SK-N-SH (cell line): ENCODE measurements around the gene KDM4C. TPM values are rescaled to one million over a fixed set of nuclear protein-coding genes. Genes with fewer than 3 reads are reported as not detected.

Experiments
- CTCF ChIA-PET: fragments of 300-600, 350-600 bp; formaldehyde crosslinking; extraction: SDS; loops from one replicate; lab custom pipeline; 2021; lab: Yijun Ruan, JAX
- POLR2A ChIA-PET: fragments of 350-600 bp; sonication (Branson Sonifier 250); formaldehyde crosslinking; extraction: SDS; loops from one replicate; lab custom pipeline; 2020; ENCODE audit warnings: antibody characterized with exemption, inconsistent platforms; lab: Yijun Ruan, JAX
- DNase-seq: peaks from one replicate; pipeline ENCODE4 v3.0.0; 2012
- H2AFZ ChIP-seq: fragments of 200-600 bp; sonication (generic); 2 replicates; pipeline ENCODE4 v1.8.1; 2016; ENCODE audit warnings: antibody characterized with exemption, mild to moderate bottlenecking, low read depth
- H3F3A ChIP-seq: fragments of 200-600 bp; sonication (generic); replicated peaks from 2 replicates; pipeline ENCODE3; 2016; ENCODE audit warnings: antibody characterized with exemption, mild to moderate bottlenecking; ENCODE audit not compliant: insufficient read depth
- H3K27ac ChIP-seq, 2 experiments: fragments of 200-500 bp in 1 of 2; fragments of 200-600 bp in 1 of 2; sonication (Bioruptor generic) in 1 of 2; sonication (generic), shearing (Covaris generic) in 1 of 2; 2 replicates each; pipeline versions ENCODE4 v1.5.1 to v1.6.1; 2014 to 2016; ENCODE audit warnings: low read depth in 2 of 2, inconsistent platforms in 1 of 2, low read length in 1 of 2, mild to moderate bottlenecking in 1 of 2, mixed read lengths in 1 of 2
- H3K27me3 ChIP-seq: fragments of 200-600 bp; sonication (generic), shearing (Covaris generic); 2 replicates; pipeline ENCODE4 v1.6.1; 2016; ENCODE audit warnings: mixed run types; ENCODE audit not compliant: insufficient read depth
- H3K36me3 ChIP-seq, 2 experiments: fragments of 200-500 bp in 1 of 2; fragments of 200-600 bp in 1 of 2; sonication (Bioruptor generic) in 1 of 2; sonication (generic) in 1 of 2; replicated peaks in 1 of 2; 2 replicates each; pipeline versions ENCODE3 to v1.5.1; 2014 to 2016; ENCODE audit warnings: low read length in 1 of 2, mild to moderate bottlenecking in 1 of 2; ENCODE audit not compliant: insufficient read depth in 2 of 2, control insufficient read depth in 1 of 2
- H3K4me1 ChIP-seq, 2 experiments: fragments of 200-500 bp in 1 of 2; fragments of 200-600 bp in 1 of 2; sonication (Bioruptor generic) in 1 of 2; sonication (generic), shearing (Covaris generic) in 1 of 2; 2 replicates each; pipeline versions ENCODE4 v1.5.1 to v1.6.1; 2014 to 2016; ENCODE audit warnings: low read depth in 1 of 2, low read length in 1 of 2, mixed run types in 1 of 2; ENCODE audit not compliant: insufficient read depth in 2 of 2, control insufficient read depth in 1 of 2
- H3K4me2 ChIP-seq: fragments of 200-600 bp; sonication (generic), shearing (Covaris generic); 2 replicates; pipeline ENCODE4 v1.6.1; 2017; ENCODE audit warnings: mixed run types
- H3K4me3 ChIP-seq, 2 experiments: fragments of 200-500 bp in 1 of 2; fragments of 200-600 bp in 1 of 2; sonication (Bioruptor generic) in 1 of 2; sonication (generic), shearing (Covaris generic) in 1 of 2; 2 replicates each; pipeline versions ENCODE4 v1.5.1 to v1.8.1; 2014 to 2016; ENCODE audit warnings: low read depth in 2 of 2, inconsistent platforms in 1 of 2, low read length in 1 of 2, mild to moderate bottlenecking in 1 of 2, mixed read lengths in 1 of 2, moderate library complexity in 1 of 2
- H3K79me2 ChIP-seq: fragments of 200-600 bp; sonication (generic); 2 replicates; pipeline ENCODE4 v1.8.1; 2017; ENCODE audit warnings: mild to moderate bottlenecking; ENCODE audit not compliant: insufficient read depth
- H3K9ac ChIP-seq: fragments of 200-600 bp; sonication (generic); 2 replicates; pipeline ENCODE4 v1.6.1; 2017; ENCODE audit warnings: mixed run types
- H3K9me2 ChIP-seq: fragments of 200-600 bp; sonication (generic); 2 replicates; pipeline ENCODE4 v1.6.1; 2017; ENCODE audit warnings: mixed run types
- H3K9me3 ChIP-seq: fragments of 200-600 bp; sonication (generic); 2 replicates; pipeline ENCODE4 v1.6.1; 2017; ENCODE audit warnings: mixed run types, mild to moderate bottlenecking, moderate library complexity
- H4K20me1 ChIP-seq: fragments of 200-600 bp; sonication (generic); 2 replicates; pipeline ENCODE4 v1.6.1; 2017; ENCODE audit warnings: mild to moderate bottlenecking, mixed run types; ENCODE audit not compliant: insufficient read depth
- CHD2 ChIP-seq: fragments of 150-350 bp; IDR thresholded peaks from 2 replicates; pipeline ENCODE4 v1.6.1; 2018; ENCODE audit warnings: low read length; ENCODE audit not compliant: partially characterized antibody
- ELF1 ChIP-seq: IDR thresholded peaks from 2 replicates; pipeline ENCODE4 v1.4.0; 2012
- FOSL2 ChIP-seq: IDR thresholded peaks from 2 replicates; pipeline ENCODE4 v1.4.0; 2012; ENCODE audit warnings: low read depth, mild to moderate bottlenecking, moderate library complexity, borderline replicate concordance
- FOXM1 ChIP-seq: IDR thresholded peaks from 2 replicates; pipeline ENCODE4 v1.4.0; 2012; ENCODE audit warnings: low read depth, mild to moderate bottlenecking
- GABPA ChIP-seq: IDR thresholded peaks from 2 replicates; pipeline ENCODE4 v1.4.0; 2012; ENCODE audit warnings: low read depth, mild to moderate bottlenecking
- JUND ChIP-seq: IDR thresholded peaks from 2 replicates; pipeline ENCODE4 v1.4.0; 2012
- MAX ChIP-seq: IDR thresholded peaks from 2 replicates; pipeline ENCODE4 v1.4.0; 2012; ENCODE audit warnings: low read depth
- MEF2A ChIP-seq: IDR thresholded peaks from 2 replicates; pipeline ENCODE4 v1.4.0; 2012; ENCODE audit warnings: low read depth, borderline replicate concordance
- MXI1 ChIP-seq: IDR thresholded peaks from 2 replicates; pipeline ENCODE4 v1.6.1; 2012; ENCODE audit warnings: mild to moderate bottlenecking, low read depth, low read length, improper control_type of control experiment
- NRF1 ChIP-seq: IDR thresholded peaks from 2 replicates; pipeline ENCODE4 v1.6.1; 2012; ENCODE audit warnings: low read depth, mild to moderate bottlenecking, low read length
- PBX3 ChIP-seq: IDR thresholded peaks from 2 replicates; pipeline ENCODE4; 2012
- POLR2AphosphoS5 ChIP-seq: IDR thresholded peaks from 2 replicates; pipeline ENCODE4 v1.6.1; 2012; ENCODE audit warnings: low read depth, low read length
- RFX5 ChIP-seq: IDR thresholded peaks from 2 replicates; pipeline ENCODE4 v1.6.1; 2012; ENCODE audit warnings: mild to moderate bottlenecking, improper control_type of control experiment, low read length
- SIN3A ChIP-seq: IDR thresholded peaks from 2 replicates; pipeline ENCODE4 v1.6.1; 2012; ENCODE audit warnings: low read depth, mild to moderate bottlenecking, low read length, moderate library complexity, borderline replicate concordance
- TEAD4 ChIP-seq: IDR thresholded peaks from 2 replicates; pipeline ENCODE4 v1.4.0; 2012; ENCODE audit warnings: mild to moderate bottlenecking, borderline replicate concordance; ENCODE audit not compliant: insufficient read depth
- USF1 ChIP-seq: IDR thresholded peaks from 2 replicates; pipeline ENCODE4 v1.4.0; 2012; ENCODE audit warnings: low read depth, borderline replicate concordance
- ZBTB33 ChIP-seq: IDR thresholded peaks from 2 replicates; pipeline ENCODE4 v1.4.0; 2012; ENCODE audit warnings: low read depth, borderline replicate concordance
- WGBS: methylation state at CpG from one replicate; pipeline ENCODE4 v1.1.6; 2017; ENCODE audit warnings: low lambda C conversion rate; 5-methylcytosine and 5-hydroxymethylcytosine counted together
- polyA plus RNA-seq, 3 experiments: library from polyadenylated mRNA; depleted of rRNA; stranded (reverse); fragments of >200 nt; gene quantifications; 2 replicates each; pipeline ENCODE4 v1.2.3, GENCODE V29; 2012

KDM4C gene
- polyA plus RNA-seq, 1 of the 3 experiments (the other 2 are of a cell fraction) = 9.4 TPM

GRCh38 chr9:7009065-7009464, 251.3 kb downstream of the KDM4C start:
- H3K9me3 ChIP-seq = no peaks in the 10 kb centered on the region
- no peaks in the 10 kb centered on the region for H3F3A ChIP-seq
- WGBS = 100% methylated on average over 1 of the region's 1 CpG
- H3K4me1 ChIP-seq = peaks cover 0 to 2% of the 10 kb centered on the region in 2 experiments; a peak in 1 of 4 replicates
- CTCF ChIA-PET = no interaction called here
- H3K9ac ChIP-seq = no peak overlapping the region
- no peak overlapping the region for H3K4me3 ChIP-seq
- H4K20me1 ChIP-seq = no peaks in the 10 kb centered on the region
- POLR2A ChIA-PET = no interaction called here
- no peak overlapping the region for H3K4me2 ChIP-seq
- H3K27me3 ChIP-seq = no peaks in the 10 kb centered on the region
- no peak overlapping the region for H2AFZ ChIP-seq
- TF ChIP-seq JUND (no peak), RFX5 (no peak), FOXM1 (no peak), SIN3A (no peak), MAX (no peak), FOSL2 (no peak), TEAD4 (no peak), MEF2A (no peak)
- TF ChIP-seq, all 33 proteins: peak for 0
- peaks cover 24 to 25% of the 10 kb centered on the region in 2 experiments for H3K36me3 ChIP-seq
- no peaks in the 10 kb centered on the region for H3K9me2 ChIP-seq
- no peaks in the 10 kb centered on the region for H3K79me2 ChIP-seq
- no peak overlapping the region for H3K27ac ChIP-seq
- no peak for DNase-seq

GRCh38 chr9:7011395-7012067, 253.8 kb downstream of the KDM4C start:
- Histone ChIP-seq H3K27me3 (no peaks in the 10 kb centered on the region), H3K4me3 (no peak overlapping the region), H3K9me3 (no peaks in the 10 kb centered on the region), H2AFZ (no peak overlapping the region), H4K20me1 (no peaks in the 10 kb centered on the region), H3K79me2 (no peaks in the 10 kb centered on the region), H3K9me2 (no peaks in the 10 kb centered on the region), H3K4me2 (no peak overlapping the region), H3K36me3 (peaks cover 32 to 34% of the 10 kb centered on the region in 2 experiments), H3K4me1 (no peaks in the 10 kb centered on the region), H3F3A (no peaks in the 10 kb centered on the region), H3K9ac (no peak overlapping the region), H3K27ac (no peak overlapping the region)
- TF ChIP-seq RFX5 (no peak), NRF1 (no peak), ELF1 (no peak), CHD2 (no peak), FOSL2 (no peak), ZBTB33 (no peak), POLR2AphosphoS5 (no peak), MXI1 (no peak), PBX3 (no peak), GABPA (no peak), FOXM1 (no peak), USF1 (no peak)
- WGBS = 91% methylated on average over 6 of the region's 8 CpGs
- ChIA-PET CTCF (no interaction called here), POLR2A (no interaction called here)
- DNase-seq = no peak
